HCT116 (cell line): ENCODE measurements around the gene KBTBD13. TPM values are rescaled to one million over a fixed set of nuclear protein-coding genes. Genes with fewer than 3 reads are reported as not detected.

Source experiments
- ATAC-seq: fragments of 200-7000 bp; cut with Tn5 transposase; 2 replicates; pipeline ENCODE4 v1.9.1; 2020; ENCODE audit warnings: mild to moderate bottlenecking, moderate library complexity
- BruUV-seq: library from RNA; stranded (reverse); fragments of 400-500 nt; replicated peaks from 2 replicates; lab custom pipeline; 2021; lab: Mats Ljungman, UMichigan
- CTCF ChIA-PET: fragments of 300-600 bp; sonication (Branson Sonifier 250); formaldehyde crosslinking; loops from one replicate; lab custom pipeline; 2021; ENCODE audit warnings: antibody characterized with exemption; lab: Charles Lee
- POLR2A ChIA-PET: fragments of 300-600, 350-600 bp; sonication (Branson Sonifier 250); formaldehyde crosslinking; loops from one replicate; lab custom pipeline; 2021; ENCODE audit warnings: antibody characterized with exemption; lab: Charles Lee
- RAD21 ChIA-PET, 2 experiments: fragments of 300-600 bp; sonication (Branson Sonifier 250); formaldehyde crosslinking; loops; one replicate each; lab custom pipeline; 2023; ENCODE audit warnings: low total read pairs in 2 of 2; ENCODE audit not compliant: uncharacterized antibody in 2 of 2, unreplicated experiment in 2 of 2, low non-redundant PET in 1 of 2; lab: Charles Lee
- DNase-seq: peaks from one replicate; pipeline ENCODE4 v3.0.0-alpha.2; 2010; ENCODE audit warnings: low read depth, low spot score
- H2AFZ ChIP-seq: fragments of 200-600 bp; shearing (Covaris generic), sonication (generic); 2 replicates; pipeline ENCODE4 v1.6.1; 2017; ENCODE audit warnings: low read depth, mixed run types, mixed read lengths, antibody characterized with exemption, low read length; ENCODE audit not compliant: poor library complexity, severe bottlenecking
- H3K27ac ChIP-seq: 2 replicates; pipeline ENCODE4 v1.5.1; 2012; ENCODE audit warnings: low read depth, low read length
- H3K27me3 ChIP-seq: fragments of 200-600 bp; sonication (generic); 2 replicates; pipeline ENCODE4 v1.6.1; 2016; ENCODE audit warnings: mixed run types, low read length, mixed read lengths; ENCODE audit not compliant: insufficient read depth
- H3K36me3 ChIP-seq, 2 experiments: fragments of 200-500 bp in 1 of 2; fragments of 200-600 bp in 1 of 2; sonication (Bioruptor generic) in 1 of 2; sonication (generic) in 1 of 2; 2 replicates each; pipeline versions ENCODE4 v1.5.1 to v1.6.1; 2014 to 2016; ENCODE audit warnings: low read length in 2 of 2, inconsistent platforms in 1 of 2, mixed read lengths in 1 of 2, mixed run types in 1 of 2; ENCODE audit not compliant: insufficient read depth in 2 of 2, control insufficient read depth in 1 of 2
- H3K4me1 ChIP-seq, 2 experiments: fragments of 200-600 bp in 1 of 2; sonication (generic) in 1 of 2; 2 replicates each; pipeline versions ENCODE4 v1.5.1 to v1.6.1; 2012 to 2017; ENCODE audit warnings: low read length in 2 of 2, inconsistent platforms in 1 of 2, mild to moderate bottlenecking in 1 of 2, mixed read lengths in 1 of 2, mixed run types in 1 of 2, moderate library complexity in 1 of 2; ENCODE audit not compliant: insufficient read depth in 2 of 2, control insufficient read depth in 1 of 2
- H3K4me2 ChIP-seq: fragments of 200-600 bp; sonication (generic); 2 replicates; pipeline ENCODE4 v1.6.1; 2017; ENCODE audit warnings: mixed run types, low read length, mixed read lengths
- H3K4me3 ChIP-seq, 2 experiments: fragments of 200-600 bp in 1 of 2; sonication (generic) in 1 of 2; replicated peaks in 1 of 2; 2 replicates each; pipeline ENCODE4 v1.5.1; 2011 to 2016; ENCODE audit warnings: low read length in 2 of 2, control low read depth in 1 of 2, low read depth in 1 of 2, mild to moderate bottlenecking in 1 of 2, mixed read lengths in 1 of 2, mixed run types in 1 of 2
- H3K79me2 ChIP-seq: fragments of 200-600 bp; sonication (generic); 2 replicates; pipeline ENCODE4 v1.6.1; 2017; ENCODE audit warnings: mild to moderate bottlenecking, mixed run types, low read length, moderate library complexity, mixed read lengths; ENCODE audit not compliant: insufficient read depth
- H3K9ac ChIP-seq: fragments of 200-600 bp; sonication (generic); 2 replicates; pipeline ENCODE4 v1.6.1; 2016; ENCODE audit warnings: low read length, mixed read lengths
- H3K9me2 ChIP-seq: fragments of 200-600 bp; sonication (generic), shearing (Covaris generic); 2 replicates; pipeline ENCODE4 v1.6.1; 2017; ENCODE audit warnings: mixed run types, mild to moderate bottlenecking, moderate library complexity; ENCODE audit not compliant: insufficient read depth
- H3K9me3 ChIP-seq, 2 experiments: fragments of 200-500 bp in 1 of 2; fragments of 200-600 bp in 1 of 2; sonication (Bioruptor generic) in 1 of 2; sonication (generic) in 1 of 2; 2 replicates each; pipeline ENCODE4 v1.6.1; 2014 to 2017; ENCODE audit warnings: low read length in 2 of 2, mixed read lengths in 2 of 2, inconsistent platforms in 1 of 2, low read depth in 1 of 2, mild to moderate bottlenecking in 1 of 2, mixed run types in 1 of 2, moderate library complexity in 1 of 2; ENCODE audit not compliant: control insufficient read depth in 1 of 2, insufficient read depth in 1 of 2
- H4K20me1 ChIP-seq: fragments of 200-600 bp; sonication (generic), shearing (Covaris generic); 2 replicates; pipeline ENCODE4 v1.6.1; 2017; ENCODE audit warnings: mixed run types, mild to moderate bottlenecking, moderate library complexity; ENCODE audit not compliant: insufficient read depth
- RAD21 ChIP-seq: IDR thresholded peaks from 2 replicates; pipeline ENCODE4 v1.6.1; 2012; ENCODE audit warnings: low read depth, mild to moderate bottlenecking
- intact Hi-C: fragments of 100-400 bp; cut with micrococcal nuclease; formaldehyde crosslinking; loops from 2 replicates; pipeline ENCODE4 v1.10.0; 2022
- total RNA-seq: library from RNA; stranded (reverse); gene quantifications from one replicate; pipeline ENCODE4 v1.2.1, GENCODE V29; 2021; ENCODE audit not compliant: unreplicated experiment
- TF ChIP-seq, protein P1 (sequence below): IDR thresholded peaks from 2 replicates; pipeline ENCODE4 v1.6.1; 2012; ENCODE audit warnings: low read depth
- TF ChIP-seq, protein P2 (sequence below), 3 experiments: fragments of 200-600 bp in 1 of 3; sonication (generic) in 1 of 3; IDR thresholded peaks in 2 of 3; conservative IDR thresholded peaks in 1 of 3; 2 replicates each; pipeline ENCODE4 v1.5.1; 2012 to 2017; ENCODE audit warnings: low read depth in 2 of 3, low read length in 2 of 3, antibody characterized with exemption in 1 of 3, borderline replicate concordance in 1 of 3, control low read depth in 1 of 3, mild to moderate bottlenecking in 1 of 3, mixed read lengths in 1 of 3, mixed run types in 1 of 3, moderate library complexity in 1 of 3; ENCODE audit not compliant: insufficient read depth in 1 of 3

Gene KBTBD13
- total RNA-seq, 1 experiment from 2014 or later = not detected

DNA sequence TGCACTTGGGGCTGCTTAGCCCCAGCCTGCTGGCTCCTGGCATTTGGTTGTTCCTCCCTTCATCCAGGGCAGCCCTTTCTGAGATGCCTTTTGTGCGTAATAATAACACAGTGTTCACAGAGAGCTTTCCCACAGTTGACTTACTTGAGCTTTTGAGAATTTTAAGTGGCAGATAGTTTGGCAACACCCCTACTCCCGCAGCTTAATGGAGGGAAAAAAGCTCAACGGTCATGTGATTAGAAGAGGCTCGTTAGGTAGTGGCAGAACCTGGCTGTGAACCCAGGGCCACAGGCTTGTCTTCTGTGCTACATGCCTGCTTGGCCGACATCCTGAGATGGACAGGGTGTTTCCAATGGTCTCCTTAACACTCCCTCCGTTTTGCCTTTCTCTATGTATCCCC is 4.7 kb downstream of the KBTBD13 start:
- Histone ChIP-seq H3K9me3 (no peaks in the 10 kb centered on the region), H3K4me3 (no peak overlapping the region), H4K20me1 (no peaks in the 10 kb centered on the region), H3K9me2 (no peaks in the 10 kb centered on the region), H3K27me3 (peaks cover 7% of the 10 kb centered on the region; the same call in 1 of the 2 replicates), H3K79me2 (no peaks in the 10 kb centered on the region), H3K4me2 (no peak overlapping the region), H3K36me3 (no peaks in the 10 kb centered on the region), H3K9ac (no peak overlapping the region), H3K4me1 (peaks cover 3 to 13% of the 10 kb centered on the region in 2 experiments; a peak in 2 of 4 replicates), H3K27ac (no peak overlapping the region), H2AFZ (no peak overlapping the region)
- intact Hi-C loops = no loop called here
- DNase-seq (no peak), ATAC-seq (no peak)
- BruUV-seq = no TSS peak
- ChIA-PET RAD21 (no interaction called here), CTCF (interaction anchor here (1.4 to 2.5 kb wide), 2 partner anchors 20 to 27 kb away, joined by 4 to 7 read pairs; no protein-coding TSS in a partner anchor), POLR2A (no interaction called here)
- no peak for TF ChIP-seq RAD21

DNA sequence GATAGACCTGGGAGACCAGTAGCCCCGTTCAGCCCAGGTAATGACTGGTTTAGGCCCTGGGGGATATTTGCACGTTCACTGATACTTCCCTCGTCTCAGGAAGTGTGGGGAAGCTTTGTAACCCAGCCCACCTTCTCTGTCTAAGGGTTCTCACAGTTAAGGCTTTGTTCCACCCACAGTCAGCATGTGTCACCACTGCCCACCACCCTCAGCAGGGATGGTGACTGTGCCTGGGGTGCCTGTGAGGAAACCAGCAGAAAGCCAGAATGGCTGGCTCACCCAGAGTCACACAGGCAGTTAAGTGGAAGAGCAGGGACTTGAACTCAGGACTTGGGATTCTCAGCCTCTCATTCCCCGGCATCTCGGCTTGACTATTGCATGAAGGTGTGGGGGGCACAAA is 5.2 kb downstream of the KBTBD13 start:
- intact Hi-C loops = no loop called here
- H3K27ac ChIP-seq = no peak overlapping the region

More for the DNA sequence above, 5.2 kb downstream of the KBTBD13 start:
- ATAC-seq (no peak), DNase-seq (no peak)
- H3K9ac ChIP-seq = no peak overlapping the region
- H3K4me3 ChIP-seq = no peak overlapping the region
- H4K20me1 ChIP-seq = no peaks in the 10 kb centered on the region
- H3K4me1 ChIP-seq = peaks cover 3 to 13% of the 10 kb centered on the region in 2 experiments; a peak in 2 of 4 replicates
- no peaks in the 10 kb centered on the region for H3K36me3 ChIP-seq
- H3K9me2 ChIP-seq = no peaks in the 10 kb centered on the region
- H3K27me3 ChIP-seq = peaks cover 7% of the 10 kb centered on the region; the same call in 1 of the 2 replicates
- no peaks in the 10 kb centered on the region for H3K79me2 ChIP-seq
- H3K4me2 ChIP-seq = no peak overlapping the region
- H3K9me3 ChIP-seq = no peaks in the 10 kb centered on the region
- H2AFZ ChIP-seq = no peak overlapping the region
- TF ChIP-seq, protein P1, sequence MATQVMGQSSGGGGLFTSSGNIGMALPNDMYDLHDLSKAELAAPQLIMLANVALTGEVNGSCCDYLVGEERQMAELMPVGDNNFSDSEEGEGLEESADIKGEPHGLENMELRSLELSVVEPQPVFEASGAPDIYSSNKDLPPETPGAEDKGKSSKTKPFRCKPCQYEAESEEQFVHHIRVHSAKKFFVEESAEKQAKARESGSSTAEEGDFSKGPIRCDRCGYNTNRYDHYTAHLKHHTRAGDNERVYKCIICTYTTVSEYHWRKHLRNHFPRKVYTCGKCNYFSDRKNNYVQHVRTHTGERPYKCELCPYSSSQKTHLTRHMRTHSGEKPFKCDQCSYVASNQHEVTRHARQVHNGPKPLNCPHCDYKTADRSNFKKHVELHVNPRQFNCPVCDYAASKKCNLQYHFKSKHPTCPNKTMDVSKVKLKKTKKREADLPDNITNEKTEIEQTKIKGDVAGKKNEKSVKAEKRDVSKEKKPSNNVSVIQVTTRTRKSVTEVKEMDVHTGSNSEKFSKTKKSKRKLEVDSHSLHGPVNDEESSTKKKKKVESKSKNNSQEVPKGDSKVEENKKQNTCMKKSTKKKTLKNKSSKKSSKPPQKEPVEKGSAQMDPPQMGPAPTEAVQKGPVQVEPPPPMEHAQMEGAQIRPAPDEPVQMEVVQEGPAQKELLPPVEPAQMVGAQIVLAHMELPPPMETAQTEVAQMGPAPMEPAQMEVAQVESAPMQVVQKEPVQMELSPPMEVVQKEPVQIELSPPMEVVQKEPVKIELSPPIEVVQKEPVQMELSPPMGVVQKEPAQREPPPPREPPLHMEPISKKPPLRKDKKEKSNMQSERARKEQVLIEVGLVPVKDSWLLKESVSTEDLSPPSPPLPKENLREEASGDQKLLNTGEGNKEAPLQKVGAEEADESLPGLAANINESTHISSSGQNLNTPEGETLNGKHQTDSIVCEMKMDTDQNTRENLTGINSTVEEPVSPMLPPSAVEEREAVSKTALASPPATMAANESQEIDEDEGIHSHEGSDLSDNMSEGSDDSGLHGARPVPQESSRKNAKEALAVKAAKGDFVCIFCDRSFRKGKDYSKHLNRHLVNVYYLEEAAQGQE = no peak
- TF ChIP-seq, protein P2, sequence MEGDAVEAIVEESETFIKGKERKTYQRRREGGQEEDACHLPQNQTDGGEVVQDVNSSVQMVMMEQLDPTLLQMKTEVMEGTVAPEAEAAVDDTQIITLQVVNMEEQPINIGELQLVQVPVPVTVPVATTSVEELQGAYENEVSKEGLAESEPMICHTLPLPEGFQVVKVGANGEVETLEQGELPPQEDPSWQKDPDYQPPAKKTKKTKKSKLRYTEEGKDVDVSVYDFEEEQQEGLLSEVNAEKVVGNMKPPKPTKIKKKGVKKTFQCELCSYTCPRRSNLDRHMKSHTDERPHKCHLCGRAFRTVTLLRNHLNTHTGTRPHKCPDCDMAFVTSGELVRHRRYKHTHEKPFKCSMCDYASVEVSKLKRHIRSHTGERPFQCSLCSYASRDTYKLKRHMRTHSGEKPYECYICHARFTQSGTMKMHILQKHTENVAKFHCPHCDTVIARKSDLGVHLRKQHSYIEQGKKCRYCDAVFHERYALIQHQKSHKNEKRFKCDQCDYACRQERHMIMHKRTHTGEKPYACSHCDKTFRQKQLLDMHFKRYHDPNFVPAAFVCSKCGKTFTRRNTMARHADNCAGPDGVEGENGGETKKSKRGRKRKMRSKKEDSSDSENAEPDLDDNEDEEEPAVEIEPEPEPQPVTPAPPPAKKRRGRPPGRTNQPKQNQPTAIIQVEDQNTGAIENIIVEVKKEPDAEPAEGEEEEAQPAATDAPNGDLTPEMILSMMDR (IDR thresholded peaks at IDR 0.05 in 2 of 3, conservative IDR thresholded peaks at IDR 0.05 in 1 of 3; ENCODE audit: borderline replicate concordance in 1 of 3, insufficient read depth in 1 of 3, low read depth in 2 of 3, low read length in 2 of 3) = no peak
- CTCF ChIA-PET = interaction anchor here (1.4 to 2.5 kb wide), 3 partner anchors 20 to 48 kb away, joined by 4 to 7 read pairs (median 6); no protein-coding TSS in a partner anchor
- RAD21 ChIA-PET = no interaction called here
- POLR2A ChIA-PET = no interaction called here
- no TSS peak for BruUV-seq
